Neural progenitor cell (in vitro differentiated cells): ENCODE data around the gene NPM1. TPM values are rescaled to one million over a fixed set of nuclear protein-coding genes. Genes with fewer than 3 reads are reported as not detected.
A peak's percentile ranks its signal among the peaks of the same experiment; 100 is the strongest.

Experiments used
- DNase-seq: peaks from one replicate; pipeline ENCODE4 v3.0.0-alpha.2; 2016; ENCODE audit warnings: low spot score
- H2AFZ ChIP-seq: fragments of 200-600 bp; sonication (generic); replicated peaks from 2 replicates; pipeline ENCODE4 v1.6.1; 2016; ENCODE audit warnings: antibody characterized with exemption
- H3F3A ChIP-seq: fragments of 200-600 bp; sonication (generic); 2 replicates; pipeline ENCODE4 v1.6.1; 2016; ENCODE audit warnings: antibody characterized with exemption, low read depth
- H3K27ac ChIP-seq: fragments of 200-600 bp; sonication (generic); 2 replicates; pipeline ENCODE4 v1.5.1; 2016; ENCODE audit warnings: mild to moderate bottlenecking
- H3K27me3 ChIP-seq: fragments of 200-600 bp; sonication (generic); 2 replicates; pipeline ENCODE4 v1.6.1; 2016; ENCODE audit warnings: mild to moderate bottlenecking, moderate library complexity
- H3K36me3 ChIP-seq: fragments of 200-600 bp; sonication (generic); 2 replicates; pipeline ENCODE4 v1.5.1; 2016
- H3K4me1 ChIP-seq: fragments of 200-600 bp; sonication (generic); 2 replicates; pipeline ENCODE4 v1.6.1; 2016; ENCODE audit warnings: mixed run types
- H3K4me2 ChIP-seq: fragments of 200-600 bp; sonication (generic); 2 replicates; pipeline ENCODE4 v1.6.1; 2016
- H3K4me3 ChIP-seq: fragments of 200-600 bp; sonication (generic); 2 replicates; pipeline ENCODE4 v1.5.1; 2016
- H3K79me2 ChIP-seq: fragments of 200-600 bp; sonication (generic); 2 replicates; pipeline ENCODE4 v1.6.1; 2016; ENCODE audit warnings: low read depth
- H3K9ac ChIP-seq: fragments of 200-600 bp; sonication (generic); 2 replicates; pipeline ENCODE4 v1.6.1; 2016
- H3K9me3 ChIP-seq: fragments of 200-600 bp; sonication (generic); 2 replicates; pipeline ENCODE4 v1.5.1; 2016; ENCODE audit warnings: low read depth
- H4K20me1 ChIP-seq: fragments of 200-600 bp; sonication (generic); 2 replicates; pipeline ENCODE4 v1.6.1; 2016; ENCODE audit warnings: low read depth
- H3K27ac Mint-ChIP-seq: 3 replicates; pipeline ENCODE4 v1.8.0; 2021; ENCODE audit warnings: mixed read lengths
- H3K27me3 Mint-ChIP-seq: 2 replicates; pipeline ENCODE4 v1.8.0; 2022; ENCODE audit warnings: low read depth, mild to moderate bottlenecking, inconsistent platforms, moderate library complexity, mixed read lengths; ENCODE audit not compliant: insufficient read depth
- H3K36me3 Mint-ChIP-seq: 3 replicates; pipeline ENCODE4 v1.8.0; 2021; ENCODE audit warnings: mixed read lengths
- H3K4me1 Mint-ChIP-seq: 3 replicates; pipeline ENCODE4 v1.8.0; 2021; ENCODE audit warnings: mixed read lengths
- H3K4me3 Mint-ChIP-seq: 3 replicates; pipeline ENCODE4 v1.8.0; 2021; ENCODE audit warnings: mild to moderate bottlenecking, moderate library complexity, mixed read lengths
- H3K9me3 Mint-ChIP-seq: 3 replicates; pipeline ENCODE4 v1.8.0; 2020; ENCODE audit warnings: mixed read lengths
- CTCF ChIP-seq: fragments of 200-600 bp; sonication (generic); IDR thresholded peaks from 2 replicates; pipeline ENCODE4 v1.5.1; 2017; ENCODE audit warnings: antibody characterized with exemption, mild to moderate bottlenecking
- EZH2 ChIP-seq: fragments of 200-600 bp; sonication (generic); IDR thresholded peaks from 2 replicates; pipeline ENCODE4 v1.6.1; 2017; ENCODE audit warnings: antibody characterized with exemption, mild to moderate bottlenecking, moderate library complexity
- EZH2phosphoT487 ChIP-seq: fragments of 200-600 bp; sonication (generic); IDR thresholded peaks from 2 replicates; pipeline ENCODE4 v1.6.1; 2017; ENCODE audit warnings: antibody characterized with exemption
- total RNA-seq: library from RNA; depleted of rRNA; stranded (reverse); fragments of >200 nt; gene quantifications from 2 replicates; pipeline ENCODE4 v1.2.3, GENCODE V29; 2015; ENCODE audit warnings: low replicate concordance

The NPM1 gene
- total RNA-seq, 1 donor from 2014 or later = 3,685 TPM

DNA sequence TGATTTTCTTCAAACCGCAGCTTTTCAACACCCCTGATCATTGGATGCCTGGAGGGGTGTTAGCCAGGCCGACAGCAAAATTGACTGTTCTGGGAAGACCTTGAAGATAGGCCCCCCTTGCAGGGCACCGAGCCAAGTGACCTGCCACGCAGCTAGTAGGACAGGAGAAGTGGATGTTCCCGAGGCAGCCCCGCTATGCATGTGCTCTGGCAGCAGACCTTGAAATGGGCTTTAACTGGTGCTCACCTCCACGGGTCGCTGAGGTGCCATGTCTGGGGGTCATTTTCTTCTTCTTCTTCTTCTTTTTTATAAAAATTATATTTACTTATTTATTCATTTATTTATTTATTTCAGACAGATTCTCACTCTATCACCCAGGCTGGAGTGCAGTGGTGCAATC lies 44.4 kb downstream of the NPM1 start:
- H3K27me3 Mint-ChIP-seq = peaks cover 12% of the 10 kb centered on the region
- DNase-seq = no peak

GRCh38 chr5:171432583-171433351 lies 45.1 kb downstream of the NPM1 start:
- no peak for DNase-seq
- H3K4me3 ChIP-seq = no peak overlapping the region
- H3K4me1 Mint-ChIP-seq = peaks cover 22% of the 10 kb centered on the region
- H4K20me1 ChIP-seq = no peaks in the 10 kb centered on the region
- H3K4me1 ChIP-seq = peaks cover 13% of the 10 kb centered on the region
- H3K79me2 ChIP-seq = no peaks in the 10 kb centered on the region
- H2AFZ ChIP-seq = no peak overlapping the region
- no peaks in the 10 kb centered on the region for H3K36me3 ChIP-seq
- H3K36me3 Mint-ChIP-seq = no peaks in the 10 kb centered on the region
- H3K27me3 ChIP-seq = no peaks in the 10 kb centered on the region
- no peak for TF ChIP-seq EZH2
- H3K9ac ChIP-seq = no peak overlapping the region
- no peak overlapping the region for H3K27ac ChIP-seq
- no peaks in the 10 kb centered on the region for H3K9me3 Mint-ChIP-seq
- no peak overlapping the region for H3K4me2 ChIP-seq
- peaks cover 12% of the 10 kb centered on the region for H3K27me3 Mint-ChIP-seq
- H3K9me3 ChIP-seq = no peaks in the 10 kb centered on the region
- peak overlapping the region; percentile 10 for H3K4me3 Mint-ChIP-seq
- H3K27ac Mint-ChIP-seq = peak overlapping the region; percentile 60
- H3F3A ChIP-seq = no peaks in the 10 kb centered on the region

More for the DNA sequence above, 44.4 kb downstream of the NPM1 start:
- Mint-ChIP-seq H3K9me3 (no peaks in the 10 kb centered on the region), H3K27ac (no peak overlapping the region), H3K4me1 (peaks cover 18% of the 10 kb centered on the region), H3K4me3 (no peak overlapping the region), H3K36me3 (no peaks in the 10 kb centered on the region)
- H3K27ac ChIP-seq = no peak overlapping the region
- TF ChIP-seq EZH2phosphoT487 (no peak), EZH2 (no peak), CTCF (no peak)
- H3F3A ChIP-seq = no peaks in the 10 kb centered on the region
- peaks cover 8% of the 10 kb centered on the region for H3K4me1 ChIP-seq
- H3K36me3 ChIP-seq = no peaks in the 10 kb centered on the region
- no peaks in the 10 kb centered on the region for H3K9me3 ChIP-seq
- no peaks in the 10 kb centered on the region for H4K20me1 ChIP-seq
- H3K79me2 ChIP-seq = no peaks in the 10 kb centered on the region
- H3K27me3 ChIP-seq = no peaks in the 10 kb centered on the region
- no peak overlapping the region for H3K4me3 ChIP-seq
- H3K4me2 ChIP-seq = no peak overlapping the region
- H2AFZ ChIP-seq = no peak overlapping the region
- H3K9ac ChIP-seq = no peak overlapping the region

DNA sequence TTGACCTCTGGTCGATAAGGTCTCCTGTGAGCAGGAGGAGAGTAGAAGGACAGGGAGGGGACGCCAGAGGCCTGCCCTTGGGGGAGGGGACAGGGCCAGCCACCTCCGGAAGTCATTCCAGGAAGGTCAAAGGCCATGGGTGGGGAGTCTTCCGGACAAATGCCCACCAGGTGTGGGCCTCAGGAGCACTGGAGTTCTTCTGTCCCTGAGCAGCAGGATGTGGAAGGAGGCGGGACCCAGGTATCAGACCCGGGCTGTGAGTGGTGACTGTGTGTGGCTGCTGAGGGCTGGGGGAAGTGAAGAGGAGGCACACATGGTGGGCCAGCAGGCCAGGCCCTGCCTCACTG lies 45.7 kb downstream of the NPM1 start:
- H3K9me3 Mint-ChIP-seq = no peaks in the 10 kb centered on the region
- H3K4me3 Mint-ChIP-seq = peak overlapping the region; percentile 35

More for the DNA sequence above, 45.7 kb downstream of the NPM1 start:
- no peaks in the 10 kb centered on the region for H4K20me1 ChIP-seq
- Mint-ChIP-seq H3K36me3 (no peaks in the 10 kb centered on the region), H3K27me3 (peaks cover 11% of the 10 kb centered on the region), H3K4me1 (peaks cover 23% of the 10 kb centered on the region), H3K27ac (peak overlapping the region; percentile 60)
- H2AFZ ChIP-seq = no peak overlapping the region
- no peaks in the 10 kb centered on the region for H3K9me3 ChIP-seq
- H3K4me2 ChIP-seq = no peak overlapping the region
- H3K4me1 ChIP-seq = peaks cover 13% of the 10 kb centered on the region
- H3K4me3 ChIP-seq = no peak overlapping the region
- H3K79me2 ChIP-seq = no peaks in the 10 kb centered on the region
- no peaks in the 10 kb centered on the region for H3F3A ChIP-seq
- no peaks in the 10 kb centered on the region for H3K27me3 ChIP-seq
- no peak for DNase-seq
- H3K27ac ChIP-seq = no peak overlapping the region
- no peak overlapping the region for H3K9ac ChIP-seq
- H3K36me3 ChIP-seq = no peaks in the 10 kb centered on the region
- TF ChIP-seq EZH2phosphoT487 (no peak), CTCF (no peak), EZH2 (no peak)
